Smooth muscle cell (in vitro differentiated cells): Measurements from ENCODE around the gene STYXL2. TPM values are rescaled to one million over a fixed set of nuclear protein-coding genes. Genes with fewer than 3 reads are reported as not detected.

Experiments used
- DNase-seq: peaks from one replicate; lab custom pipeline; 2025; ENCODE audit not compliant: unreplicated experiment; lab: John Stamatoyannopoulos, UW
- H2AFZ ChIP-seq: fragments of 200-600 bp; sonication (generic); 2 replicates; pipeline ENCODE4 v1.6.0; 2016; ENCODE audit warnings: antibody characterized with exemption, low read depth, mild to moderate bottlenecking
- H3F3A ChIP-seq: fragments of 200-600 bp; sonication (generic); 2 replicates; pipeline ENCODE4 v1.6.0; 2017; ENCODE audit warnings: antibody characterized with exemption, low read depth
- H3K27ac ChIP-seq: fragments of 200-600 bp; sonication (generic); 2 replicates; pipeline ENCODE4 v1.5.1; 2016; ENCODE audit warnings: low read depth, mild to moderate bottlenecking
- H3K27me3 ChIP-seq: fragments of 200-600 bp; sonication (generic); 2 replicates; pipeline ENCODE4 v1.6.1; 2016; ENCODE audit warnings: low read depth, mild to moderate bottlenecking
- H3K36me3 ChIP-seq: fragments of 200-600 bp; sonication (generic); 2 replicates; pipeline ENCODE4 v1.5.1; 2016; ENCODE audit warnings: low read depth
- H3K4me1 ChIP-seq: fragments of 200-600 bp; sonication (generic); 2 replicates; pipeline ENCODE4 v1.5.1; 2016; ENCODE audit warnings: low read depth
- H3K4me2 ChIP-seq: fragments of 200-600 bp; sonication (generic); 2 replicates; pipeline ENCODE4 v1.6.0; 2016; ENCODE audit warnings: mild to moderate bottlenecking
- H3K4me3 ChIP-seq: fragments of 200-600 bp; sonication (generic); 2 replicates; pipeline ENCODE4 v1.5.1; 2016; ENCODE audit warnings: mild to moderate bottlenecking
- H3K79me2 ChIP-seq: fragments of 200-600 bp; sonication (generic); 2 replicates; pipeline ENCODE4 v1.6.0; 2016; ENCODE audit warnings: low read depth, mild to moderate bottlenecking
- H3K9ac ChIP-seq: fragments of 200-600 bp; sonication (generic); 2 replicates; pipeline ENCODE4 v1.6.0; 2016; ENCODE audit warnings: low read depth
- H3K9me3 ChIP-seq: fragments of 200-600 bp; sonication (generic); replicated peaks from 2 replicates; pipeline ENCODE4 v1.5.1; 2016; ENCODE audit warnings: low read depth
- H4K20me1 ChIP-seq: fragments of 200-600 bp; sonication (generic); 2 replicates; pipeline ENCODE4 v1.6.0; 2016; ENCODE audit warnings: low read depth
- WGBS: methylation state at CpG from one replicate; pipeline ENCODE4 v1.1.7; 2016; ENCODE audit warnings: low lambda C conversion rate; 5-methylcytosine and 5-hydroxymethylcytosine counted together
- polyA plus RNA-seq: library from polyadenylated mRNA; unstranded; fragments of >200 nt; fragmentation: Nextera tagmentation; extraction: Ambion mirVana; gene quantifications from 2 replicates; pipeline ENCODE4 v1.2.1, GENCODE V29; 2016
- total RNA-seq: library from RNA; depleted of rRNA; stranded (reverse); fragments of >200 nt; gene quantifications from 2 replicates; pipeline ENCODE4 v1.2.3, GENCODE V29; 2014
- TF ChIP-seq, protein P1 (sequence below): fragments of 200-600 bp; sonication (generic); IDR thresholded peaks from 2 replicates; pipeline ENCODE4 v1.5.1; 2017; ENCODE audit warnings: borderline replicate concordance, mild to moderate bottlenecking, antibody characterized with exemption; ENCODE audit not compliant: insufficient read depth, poor library complexity, severe bottlenecking

Gene STYXL2
- total and polyA plus RNA-seq, 2 experiments from 2014 or later: 0.13 to 0.74 TPM

DNA sequence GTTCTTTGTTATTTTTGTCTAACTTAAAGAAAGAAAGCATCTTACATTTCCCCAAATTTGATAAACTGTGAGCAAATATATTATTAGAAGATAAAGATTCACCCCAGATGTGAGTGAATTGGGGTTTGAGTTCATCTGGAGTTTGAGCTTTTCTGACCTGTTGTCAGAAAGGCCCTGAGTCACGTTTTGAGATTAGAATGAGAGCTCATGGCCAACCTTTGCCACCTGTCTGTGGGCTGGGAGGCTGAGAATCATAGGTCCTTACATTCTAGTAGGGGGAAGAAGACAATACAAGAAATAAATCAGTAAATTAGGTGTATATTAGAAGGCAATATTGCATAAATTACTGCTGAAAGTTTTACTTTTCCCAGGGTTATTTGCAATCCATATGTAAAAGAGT, 22.3 kb downstream of the STYXL2 start:
- WGBS: 71% methylated on average over 1 of the region's 1 CpG
- DNase-seq: no peak
- no peaks in the 10 kb centered on the region for H3K27me3 ChIP-seq
- H3K27ac ChIP-seq: no peak overlapping the region
- H2AFZ ChIP-seq: no peak overlapping the region
- peaks cover 4% of the 10 kb centered on the region for H3F3A ChIP-seq
- H4K20me1 ChIP-seq: no peaks in the 10 kb centered on the region
- no peak overlapping the region for H3K4me2 ChIP-seq
- no peaks in the 10 kb centered on the region for H3K79me2 ChIP-seq
- no peak overlapping the region for H3K9ac ChIP-seq
- H3K4me3 ChIP-seq: no peak overlapping the region
- no peaks in the 10 kb centered on the region for H3K4me1 ChIP-seq
- TF ChIP-seq, protein P1, sequence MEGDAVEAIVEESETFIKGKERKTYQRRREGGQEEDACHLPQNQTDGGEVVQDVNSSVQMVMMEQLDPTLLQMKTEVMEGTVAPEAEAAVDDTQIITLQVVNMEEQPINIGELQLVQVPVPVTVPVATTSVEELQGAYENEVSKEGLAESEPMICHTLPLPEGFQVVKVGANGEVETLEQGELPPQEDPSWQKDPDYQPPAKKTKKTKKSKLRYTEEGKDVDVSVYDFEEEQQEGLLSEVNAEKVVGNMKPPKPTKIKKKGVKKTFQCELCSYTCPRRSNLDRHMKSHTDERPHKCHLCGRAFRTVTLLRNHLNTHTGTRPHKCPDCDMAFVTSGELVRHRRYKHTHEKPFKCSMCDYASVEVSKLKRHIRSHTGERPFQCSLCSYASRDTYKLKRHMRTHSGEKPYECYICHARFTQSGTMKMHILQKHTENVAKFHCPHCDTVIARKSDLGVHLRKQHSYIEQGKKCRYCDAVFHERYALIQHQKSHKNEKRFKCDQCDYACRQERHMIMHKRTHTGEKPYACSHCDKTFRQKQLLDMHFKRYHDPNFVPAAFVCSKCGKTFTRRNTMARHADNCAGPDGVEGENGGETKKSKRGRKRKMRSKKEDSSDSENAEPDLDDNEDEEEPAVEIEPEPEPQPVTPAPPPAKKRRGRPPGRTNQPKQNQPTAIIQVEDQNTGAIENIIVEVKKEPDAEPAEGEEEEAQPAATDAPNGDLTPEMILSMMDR: no peak
- no peaks in the 10 kb centered on the region for H3K36me3 ChIP-seq
- H3K9me3 ChIP-seq: no peaks in the 10 kb centered on the region

GRCh38 chr1:167117225-167117624, 23.4 kb downstream of the STYXL2 start:
- Histone ChIP-seq H3K9me3 (no peaks in the 10 kb centered on the region), H3K4me1 (no peaks in the 10 kb centered on the region), H3K27ac (no peak overlapping the region), H3K4me2 (no peak overlapping the region), H3K27me3 (no peaks in the 10 kb centered on the region), H3K4me3 (no peak overlapping the region), H3K79me2 (no peaks in the 10 kb centered on the region), H3K36me3 (no peaks in the 10 kb centered on the region), H2AFZ (no peak overlapping the region), H3K9ac (no peak overlapping the region), H3F3A (peaks cover 4% of the 10 kb centered on the region), H4K20me1 (no peaks in the 10 kb centered on the region)
- WGBS: 97% methylated on average over 9 of the region's 9 CpGs
- no peak for DNase-seq
- TF ChIP-seq, protein P1: no peak

- 52% methylated on average over 5 of the region's 5 CpGs for WGBS
- H3K79me2 ChIP-seq: no peaks in the 10 kb centered on the region
- no peaks in the 10 kb centered on the region for H4K20me1 ChIP-seq
- no peak overlapping the region for H3K4me2 ChIP-seq
- H3K27ac ChIP-seq: no peak overlapping the region
- H3F3A ChIP-seq: peaks cover 4% of the 10 kb centered on the region
- TF ChIP-seq, protein P1: no peak
- no peak overlapping the region for H2AFZ ChIP-seq
- no peak for DNase-seq
- H3K9me3 ChIP-seq: no peaks in the 10 kb centered on the region
- no peaks in the 10 kb centered on the region for H3K36me3 ChIP-seq
- H3K4me1 ChIP-seq: no peaks in the 10 kb centered on the region
- no peak overlapping the region for H3K9ac ChIP-seq
- H3K27me3 ChIP-seq: no peaks in the 10 kb centered on the region
- no peak overlapping the region for H3K4me3 ChIP-seq
These were observed 24.3 kb downstream of the STYXL2 start for GRCh38 chr1:167118188-167118587.

DNA sequence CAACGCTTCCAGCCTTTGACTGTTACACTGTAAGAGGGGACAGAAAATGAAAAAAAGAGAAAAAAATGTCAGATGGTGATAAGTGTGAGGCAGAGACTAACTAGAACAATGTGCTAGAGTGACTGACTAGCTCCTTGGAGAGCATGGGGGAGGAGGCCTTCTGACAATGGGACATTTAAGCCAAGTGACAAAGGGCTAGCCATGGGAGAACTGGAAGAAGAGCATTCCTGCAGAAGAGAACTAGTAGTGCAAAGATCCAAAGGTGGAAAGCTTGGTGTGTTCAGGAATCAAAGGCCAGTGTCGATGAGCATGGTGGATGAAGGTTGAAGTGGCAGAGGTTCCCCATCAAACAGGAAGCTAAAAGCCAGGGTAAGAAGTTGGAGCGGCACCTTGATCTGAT, 25.8 kb downstream of the STYXL2 start:
- no peak overlapping the region for H2AFZ ChIP-seq
- H3K27ac ChIP-seq: no peak overlapping the region
- 91% methylated on average over 3 of the region's 3 CpGs for WGBS
- no peak overlapping the region for H3K4me3 ChIP-seq
- H3K9me3 ChIP-seq: no peaks in the 10 kb centered on the region
- H4K20me1 ChIP-seq: no peaks in the 10 kb centered on the region
- H3K4me2 ChIP-seq: no peak overlapping the region
- no peak overlapping the region for H3K9ac ChIP-seq
- no peak for DNase-seq
- H3F3A ChIP-seq: peaks cover 4% of the 10 kb centered on the region
- H3K79me2 ChIP-seq: no peaks in the 10 kb centered on the region
- H3K36me3 ChIP-seq: no peaks in the 10 kb centered on the region
- no peaks in the 10 kb centered on the region for H3K27me3 ChIP-seq
- TF ChIP-seq, protein P1: no peak
- no peaks in the 10 kb centered on the region for H3K4me1 ChIP-seq
